K562 (cell line): ENCODE results near the gene GATA6. TPM values are rescaled to one million over a fixed set of nuclear protein-coding genes. Genes with fewer than 3 reads are reported as not detected.

ENCODE experiments used
- ATAC-seq: fragments of 200-7000 bp; cut with Tn5 transposase; 3 replicates; pipeline ENCODE4 v1.9.1; 2020; ENCODE audit warnings: moderate library complexity
- BruUV-seq: library from RNA; stranded (reverse); fragments of 400-500 nt; replicated peaks from 2 replicates; lab custom pipeline; 2021; lab: Mats Ljungman, UMichigan
- CTCF ChIA-PET: fragments of 300-600 bp; formaldehyde crosslinking; extraction: SDS; loops from one replicate; lab custom pipeline; 2021; ENCODE audit warnings: low intra/inter-chr PET ratio; lab: Yijun Ruan, JAX
- POLR2A ChIA-PET: fragments of 300-600, 350-650 bp; sonication (Branson Sonifier 250); formaldehyde crosslinking; extraction: SDS; loops from one replicate; lab custom pipeline; 2021; ENCODE audit warnings: antibody characterized with exemption, inconsistent platforms; lab: Yijun Ruan, JAX
- DNase-seq, 4 experiments: peaks; one replicate each; pipeline versions ENCODE4 v3.0.0 to v3.0.0-alpha.2; 2011 to 2018; ENCODE audit warnings: low spot score in 3 of 4, mixed read lengths in 3 of 4; ENCODE audit errors: extremely low read depth in 1 of 4
- FAIRE-seq: peaks from 2 replicates; lab custom pipeline; 2011; peaks lifted over from hg19 to GRCh38; lab: Jason Lieb, UNC
- H2AFZ ChIP-seq: 2 replicates; pipeline ENCODE4 v1.6.0; 2011; ENCODE audit warnings: low read depth, low read length, control low read depth, inconsistent platforms
- H3K27ac ChIP-seq: fragments of 200-600 bp; 3 replicates; pipeline ENCODE4 v1.8.0; 2011; ENCODE audit warnings: low read depth, mild to moderate bottlenecking, control low read depth, inconsistent platforms, low read length, moderate library complexity, mixed read lengths; ENCODE audit errors: extremely low read depth
- H3K27me3 ChIP-seq, 2 experiments: fragments of 300-600 bp in 1 of 2; 2 replicates in 1 of 2; 3 replicates in 1 of 2; pipeline versions ENCODE4 v1.6.0 to v1.8.0; 2011; ENCODE audit warnings: inconsistent platforms in 2 of 2, low read length in 2 of 2, mild to moderate bottlenecking in 1 of 2, mixed read lengths in 1 of 2, moderate library complexity in 1 of 2; ENCODE audit not compliant: control insufficient read depth in 2 of 2, insufficient read depth in 2 of 2
- H3K36me3 ChIP-seq: fragments of 300-600 bp; 3 replicates; pipeline ENCODE4 v1.8.0; 2011; ENCODE audit warnings: mild to moderate bottlenecking, low read length, inconsistent platforms; ENCODE audit not compliant: control insufficient read depth, insufficient read depth
- H3K4me1 ChIP-seq, 2 experiments: fragments of 200-600 bp in 1 of 2; replicated peaks in 1 of 2; 2 replicates in 1 of 2; 3 replicates in 1 of 2; pipeline versions ENCODE4 v1.5.1 to v1.8.0; 2011; ENCODE audit warnings: inconsistent platforms in 2 of 2, low read length in 2 of 2, mild to moderate bottlenecking in 1 of 2, mixed read lengths in 1 of 2, moderate library complexity in 1 of 2; ENCODE audit not compliant: control insufficient read depth in 2 of 2, insufficient read depth in 2 of 2
- H3K4me2 ChIP-seq: 2 replicates; pipeline ENCODE4 v1.6.1; 2011; ENCODE audit warnings: low read length, control low read depth, inconsistent platforms, mixed read lengths; ENCODE audit not compliant: insufficient read depth
- H3K4me3 ChIP-seq: fragments of 200-600 bp; sonication (generic), shearing (Covaris generic); 2 replicates; pipeline ENCODE4 v1.5.1; 2016; ENCODE audit warnings: control low read depth, inconsistent platforms
- H3K79me2 ChIP-seq: fragments of 200-600 bp; 3 replicates; pipeline ENCODE4 v1.8.0; 2011; ENCODE audit warnings: low read length, inconsistent platforms; ENCODE audit not compliant: control insufficient read depth, insufficient read depth
- H3K9ac ChIP-seq, 2 experiments: 2 replicates each; pipeline versions ENCODE4 v1.6.0 to v1.6.1; 2011; ENCODE audit warnings: low read depth in 2 of 2, low read length in 2 of 2, control low read depth in 1 of 2, inconsistent platforms in 1 of 2, mild to moderate bottlenecking in 1 of 2, mixed read lengths in 1 of 2; ENCODE audit not compliant: insufficient read depth in 1 of 2
- H3K9me1 ChIP-seq: one replicate; pipeline ENCODE4 v1.6.0; 2011; ENCODE audit warnings: inconsistent platforms, mild to moderate bottlenecking, low read length, moderate library complexity; ENCODE audit not compliant: control insufficient read depth, insufficient read depth
- H3K9me3 ChIP-seq: replicated peaks from 2 replicates; pipeline ENCODE4 v1.5.1; 2011; ENCODE audit warnings: low read depth, low read length, inconsistent platforms; ENCODE audit not compliant: control insufficient read depth, insufficient read depth
- H4K20me1 ChIP-seq: replicated peaks from 2 replicates; pipeline ENCODE4 v1.6.1; 2011; ENCODE audit warnings: low read length, inconsistent platforms, mixed read lengths; ENCODE audit not compliant: control insufficient read depth, insufficient read depth
- BCLAF1 ChIP-seq, 2 experiments: fragments of 450-650 bp in 1 of 2; IDR thresholded peaks; 2 replicates each; pipeline ENCODE4 v1.6.1; 2011 to 2017; ENCODE audit warnings: low read depth in 2 of 2, antibody characterized with exemption in 1 of 2, borderline replicate concordance in 1 of 2, low read length in 1 of 2, mild to moderate bottlenecking in 1 of 2, mixed read lengths in 1 of 2; ENCODE audit not compliant: control insufficient read depth in 1 of 2
- COPS2 ChIP-seq: fragments of 450-650 bp; conservative IDR thresholded peaks from 2 replicates; pipeline ENCODE4 v1.6.1; 2016; ENCODE audit warnings: mild to moderate bottlenecking, moderate library complexity
- DPF2 ChIP-seq: fragments of 450-650 bp; IDR thresholded peaks from 2 replicates; pipeline ENCODE4 v1.6.1; 2016
- GATAD2B ChIP-seq: fragments of 450-650 bp; IDR thresholded peaks from 2 replicates; pipeline ENCODE4 v1.6.1; 2017; ENCODE audit warnings: mild to moderate bottlenecking, borderline replicate concordance
- MYC ChIP-seq, 2 experiments: fragments of 250-450 bp in 1 of 2; sonication (Bioruptor Pico) in 1 of 2; IDR thresholded peaks; 2 replicates each; pipeline versions ENCODE4 v1.5.1 to v1.6.1; 2012 to 2021; ENCODE audit warnings: low read depth in 2 of 2, borderline replicate concordance in 1 of 2, improper control_type of control experiment in 1 of 2, low read length in 1 of 2, mild to moderate bottlenecking in 1 of 2, moderate library complexity in 1 of 2
- TAF7 ChIP-seq: fragments of 450-650 bp; IDR thresholded peaks from 2 replicates; pipeline ENCODE4 v1.6.1; 2016; ENCODE audit warnings: missing genetic modification characterization, missing compliant biosample characterization
- TRIM24 ChIP-seq, 2 experiments: fragments of 450-650 bp; IDR thresholded peaks; 2 replicates each; pipeline ENCODE4 v1.6.1; 2016
- ZNF274 ChIP-seq: IDR thresholded peaks from 2 replicates; pipeline ENCODE4 v1.6.1; 2011; ENCODE audit warnings: low read depth, mild to moderate bottlenecking, low read length, moderate library complexity, borderline replicate concordance
- ZNF561 ChIP-seq: fragments of 450-650 bp; formaldehyde crosslinking; conservative IDR thresholded peaks from 2 replicates; pipeline ENCODE4 v1.4.0; 2020; ENCODE audit warnings: mild to moderate bottlenecking, moderate library complexity
- ZNF586 ChIP-seq: fragments of 450-650 bp; formaldehyde crosslinking; conservative IDR thresholded peaks from 2 replicates; pipeline ENCODE4 v1.4.0; 2020; ENCODE audit warnings: mild to moderate bottlenecking, moderate library complexity
- ZNF589 ChIP-seq: fragments of 200-800 bp; sonication (Bioruptor generic); IDR thresholded peaks from 2 replicates; pipeline ENCODE4 v1.6.1; 2016; ENCODE audit warnings: low read depth, missing genetic modification characterization, missing compliant biosample characterization
- whole genome bisulfite sequencing: fragments of 100-300 bp; shearing (Covaris generic); methylation state at CpG from one replicate; pipeline ENCODE4 v1.1.6; 2016; ENCODE audit warnings: low coverage, mixed read lengths; ENCODE audit not compliant: insufficient coverage; ENCODE audit errors: missing lambda C conversion rate; 5-methylcytosine and 5-hydroxymethylcytosine counted together
- in situ Hi-C: fragments of 300-500 bp; cut with MboI; formaldehyde crosslinking; loops from 4 replicates; pipeline ENCODE4 v1.15.0; 2018; ENCODE audit warnings: inconsistent platforms, mixed read lengths
- intact Hi-C: fragments of 100-400 bp; cut with micrococcal nuclease; formaldehyde crosslinking; loops from 2 replicates; pipeline ENCODE4 v1.14.2; 2022
- polyA plus RNA-seq, 8 experiments: library from polyadenylated mRNA; depleted of rRNA in 4 of 8; stranded (reverse) in 5 of 8; unstranded in 3 of 8; fragments of >200 nt; fragmentation: Nextera tagmentation in 2 of 8; fragmentation: Illumina TruSeq in 1 of 8; extraction: Ambion mirVana in 2 of 8; extraction: Trizol in 1 of 8; gene quantifications; 2 replicates each; pipeline versions ENCODE4 v1.2.1 to v1.2.3, GENCODE V29; 2011 to 2014; ENCODE audit warnings: inconsistent platforms in 1 of 8, missing spikeins in 1 of 8
- total RNA-seq, 7 experiments: library from RNA; depleted of rRNA in 6 of 7; stranded (reverse); fragments of >200 nt in 6 of 7; fragmentation: Illumina TruSeq in 2 of 7; extraction: Trizol in 2 of 7; gene quantifications; 2 replicates each; pipeline versions ENCODE4 v1.2.1 to v1.2.3, GENCODE V29; 2011 to 2021; ENCODE audit warnings: low replicate concordance in 1 of 7
- TF ChIP-seq, protein P1 (sequence below), 2 experiments: IDR thresholded peaks in 1 of 2; conservative IDR thresholded peaks in 1 of 2; 2 replicates each; pipeline ENCODE4 v1.6.1; 2016; ENCODE audit warnings: low read depth in 2 of 2, mild to moderate bottlenecking in 1 of 2, missing compliant biosample characterization in 1 of 2, missing genetic modification characterization in 1 of 2, moderate library complexity in 1 of 2
- TF ChIP-seq, protein P2 (sequence below): IDR thresholded peaks from 2 replicates; pipeline ENCODE4 v1.6.1; 2016; ENCODE audit warnings: missing genetic modification characterization, missing compliant biosample characterization

Gene GATA6
- total and polyA plus RNA-seq, 9 of the 15 experiments (the other 6 are each of a cell fraction or from before 2014, with no cell fraction given): 0.01 to 0.24 (median 0.16) TPM; not detected in 5

- in situ Hi-C loops: no loop called here
- no peak for TF ChIP-seq TRIM24 (IDR thresholded peaks at IDR 0.05)
- TF ChIP-seq TAF7 (tag): no peak
- no peak for TF ChIP-seq COPS2
- TF ChIP-seq ZNF274: no peak
- no peak for TF ChIP-seq ZNF589 (CRISPR knock-in tag)
- TF ChIP-seq, protein P1, sequence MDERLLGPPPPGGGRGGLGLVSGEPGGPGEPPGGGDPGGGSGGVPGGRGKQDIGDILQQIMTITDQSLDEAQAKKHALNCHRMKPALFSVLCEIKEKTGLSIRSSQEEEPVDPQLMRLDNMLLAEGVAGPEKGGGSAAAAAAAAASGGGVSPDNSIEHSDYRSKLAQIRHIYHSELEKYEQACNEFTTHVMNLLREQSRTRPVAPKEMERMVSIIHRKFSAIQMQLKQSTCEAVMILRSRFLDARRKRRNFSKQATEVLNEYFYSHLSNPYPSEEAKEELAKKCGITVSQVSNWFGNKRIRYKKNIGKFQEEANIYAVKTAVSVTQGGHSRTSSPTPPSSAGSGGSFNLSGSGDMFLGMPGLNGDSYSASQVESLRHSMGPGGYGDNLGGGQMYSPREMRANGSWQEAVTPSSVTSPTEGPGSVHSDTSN (CRISPR knock-in tag; IDR thresholded peaks at IDR 0.05; ENCODE audit: low read depth): no peak
- TF ChIP-seq, protein P1 (tag; conservative IDR thresholded peaks at IDR 0.05; ENCODE audit: low read depth): 0 out of 2 replicates have a peak, but pooled peaks have one; percentile 29
- TF ChIP-seq ZNF561: no peak
- TF ChIP-seq BCLAF1 (IDR thresholded peaks at IDR 0.05; ENCODE audit: borderline replicate concordance in 1 of 2, control insufficient read depth in 1 of 2, low read depth in 2 of 2, low read length in 1 of 2): no peak
- peak; percentile 38; the same call in 1 of the 2 replicates for TF ChIP-seq DPF2
- TF ChIP-seq, protein P2, sequence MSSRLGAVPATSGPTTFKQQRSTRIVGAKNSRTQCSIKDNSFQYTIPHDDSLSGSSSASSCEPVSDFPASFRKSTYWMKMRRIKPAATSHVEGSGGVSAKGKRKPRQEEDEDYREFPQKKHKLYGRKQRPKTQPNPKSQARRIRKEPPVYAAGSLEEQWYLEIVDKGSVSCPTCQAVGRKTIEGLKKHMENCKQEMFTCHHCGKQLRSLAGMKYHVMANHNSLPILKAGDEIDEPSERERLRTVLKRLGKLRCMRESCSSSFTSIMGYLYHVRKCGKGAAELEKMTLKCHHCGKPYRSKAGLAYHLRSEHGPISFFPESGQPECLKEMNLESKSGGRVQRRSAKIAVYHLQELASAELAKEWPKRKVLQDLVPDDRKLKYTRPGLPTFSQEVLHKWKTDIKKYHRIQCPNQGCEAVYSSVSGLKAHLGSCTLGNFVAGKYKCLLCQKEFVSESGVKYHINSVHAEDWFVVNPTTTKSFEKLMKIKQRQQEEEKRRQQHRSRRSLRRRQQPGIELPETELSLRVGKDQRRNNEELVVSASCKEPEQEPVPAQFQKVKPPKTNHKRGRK (tag): no peak
- TF ChIP-seq ZNF586 (CRISPR knock-in tag): no peak
- TF ChIP-seq GATAD2B: no peak
- no peak for TF ChIP-seq MYC (IDR thresholded peaks at IDR 0.05; ENCODE audit: low read depth, low read length)
- TF ChIP-seq MYC (CRISPR knock-in tag; IDR thresholded peaks at IDR 0.05; ENCODE audit: borderline replicate concordance, low read depth): no peak
Measured at GRCh38 chr18:22223254-22223964, 54.0 kb downstream of the GATA6 start.

More at GRCh38 chr18:22223254-22223964, 54.0 kb downstream of the GATA6 start:
- ChIA-PET CTCF (no interaction called here), POLR2A (interaction anchor here (1.7 kb wide), 1 partner anchor 10 kb away, joined by 3 read pairs; no protein-coding TSS in a partner anchor)
- Histone ChIP-seq H3K36me3 (no peaks in the 10 kb centered on the region), H3K4me2 (no peak overlapping the region), H3K9me1 (no peaks in the 10 kb centered on the region), H3K27ac (no peak overlapping the region), H3K4me3 (no peak overlapping the region), H3K79me2 (no peaks in the 10 kb centered on the region), H3K9ac (no peak overlapping the region), H3K27me3 (peaks cover 5 to 18% of the 10 kb centered on the region in 2 experiments; a peak in 4 of 5 replicates), H3K4me1 (0 out of 5 replicates have a peak, but pooled peaks cover 0 to 2% of the 10 kb centered on the region in 2 experiments), H4K20me1 (0 out of 2 replicates have a peak, but pooled peaks cover 7% of the 10 kb centered on the region), H2AFZ (no peak overlapping the region), H3K9me3 (no peaks in the 10 kb centered on the region)
- BruUV-seq: no TSS peak
- peak; percentile 63 to 65 (median 64) for DNase-seq
- FAIRE-seq: peak; percentile 19
- ATAC-seq: peak; percentile 97
- WGBS: 8% methylated on average over 13 of the region's 13 CpGs
- intact Hi-C loops: no loop called here
